RWPE2 (cell line): ENCODE data around the gene MAGEB10.

Source experiments
- ATAC-seq: fragments of 200-7000 bp; cut with Tn5 transposase; 3 replicates; pipeline ENCODE4 v1.9.1; 2021; ENCODE audit warnings: low read depth
- DNase-seq: peaks from one replicate; pipeline ENCODE4 v3.0.0-alpha.2; 2020; ENCODE audit warnings: low spot score
- H3K27ac ChIP-seq: fragments of 450-650 bp; 2 replicates; pipeline ENCODE4 v1.5.1; 2017; ENCODE audit warnings: mild to moderate bottlenecking; ENCODE audit not compliant: poor library complexity, severe bottlenecking
- H3K27me3 ChIP-seq: fragments of 250-450 bp; sonication (Bioruptor Pico); 2 replicates; pipeline ENCODE4 v1.5.1; 2021; ENCODE audit warnings: mild to moderate bottlenecking, moderate library complexity; ENCODE audit not compliant: insufficient read depth, poor library complexity, severe bottlenecking
- H3K36me3 ChIP-seq: fragments of 250-450 bp; sonication (Bioruptor Pico); 2 replicates; pipeline ENCODE4 v1.5.1; 2020; ENCODE audit warnings: low read depth, mild to moderate bottlenecking, moderate library complexity
- H3K4me1 ChIP-seq: fragments of 250-450 bp; sonication (Bioruptor Pico); 2 replicates; pipeline ENCODE4 v1.5.1; 2021; ENCODE audit warnings: mild to moderate bottlenecking, moderate library complexity; ENCODE audit not compliant: insufficient read depth, poor library complexity, severe bottlenecking
- H3K4me3 ChIP-seq: fragments of 250-450 bp; sonication (Bioruptor Pico); 2 replicates; pipeline ENCODE4 v1.5.1; 2021; ENCODE audit warnings: mild to moderate bottlenecking, moderate library complexity; ENCODE audit not compliant: severe bottlenecking
- H3K9me3 ChIP-seq: fragments of 250-450 bp; sonication (Bioruptor Pico); 2 replicates; pipeline ENCODE4 v1.5.1; 2021; ENCODE audit warnings: mild to moderate bottlenecking, moderate library complexity; ENCODE audit not compliant: severe bottlenecking
- TF ChIP-seq, protein P1 (sequence below): fragments of 450-650 bp; IDR thresholded peaks from one replicate; pipeline ENCODE4 v1.5.1; 2017; ENCODE audit warnings: mild to moderate bottlenecking, moderate library complexity; ENCODE audit not compliant: poor library complexity, severe bottlenecking

The MAGEB10 gene, protein sequence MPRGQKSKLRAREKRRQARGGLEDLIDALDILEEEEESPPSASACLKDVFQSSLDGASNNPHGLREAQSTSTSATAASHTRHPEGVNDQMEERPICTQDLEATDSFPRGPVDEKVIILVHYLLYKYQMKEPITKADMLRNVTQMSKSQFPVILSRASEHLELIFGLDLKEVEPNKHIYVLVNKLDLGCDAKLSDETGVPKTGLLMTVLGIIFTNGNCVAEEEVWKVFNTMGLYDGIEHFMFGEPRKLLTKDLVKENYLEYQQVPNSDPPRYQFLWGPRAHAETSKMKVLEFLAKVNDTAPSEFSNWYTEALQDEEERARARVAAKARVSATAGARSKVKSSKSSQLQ

DNA sequence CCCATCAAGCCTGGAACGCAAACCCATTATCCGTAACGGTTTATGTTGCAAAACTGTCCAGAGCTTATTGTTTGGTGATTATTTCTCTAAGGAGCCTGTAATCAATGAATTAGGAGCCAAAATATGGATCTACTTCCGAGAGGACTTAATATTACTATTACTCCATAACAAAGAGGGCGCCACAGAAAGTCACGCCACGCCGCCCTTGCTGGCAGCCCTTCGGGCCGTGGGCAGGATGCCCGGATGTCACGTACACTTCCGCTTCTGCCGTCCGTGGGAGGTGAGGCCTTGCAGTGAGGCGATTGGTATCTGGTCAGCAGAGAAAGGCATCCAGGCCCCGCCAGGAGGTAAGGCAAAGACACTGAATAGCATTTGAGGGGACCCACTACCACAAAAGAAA lies at the start of gene MAGEB10:
TSS of gene MAGEB10 (plus strand) at position 301 of the 400 bp plus-strand sequence. CDS start 13,317 bp downstream, outside the sequence.
- ATAC-seq (no peak), DNase-seq (no peak)
- Histone ChIP-seq H3K27ac (no peak within 1 kb of the TSS), H3K27me3 (no peaks in the 10 kb centered on the region), H3K9me3 (no peaks in the 10 kb centered on the region), H3K4me1 (no peaks in the 10 kb centered on the region), H3K36me3 (no peaks in the 10 kb centered on the region), H3K4me3 (no peak within 1 kb of the TSS)
- TF ChIP-seq, protein P1, sequence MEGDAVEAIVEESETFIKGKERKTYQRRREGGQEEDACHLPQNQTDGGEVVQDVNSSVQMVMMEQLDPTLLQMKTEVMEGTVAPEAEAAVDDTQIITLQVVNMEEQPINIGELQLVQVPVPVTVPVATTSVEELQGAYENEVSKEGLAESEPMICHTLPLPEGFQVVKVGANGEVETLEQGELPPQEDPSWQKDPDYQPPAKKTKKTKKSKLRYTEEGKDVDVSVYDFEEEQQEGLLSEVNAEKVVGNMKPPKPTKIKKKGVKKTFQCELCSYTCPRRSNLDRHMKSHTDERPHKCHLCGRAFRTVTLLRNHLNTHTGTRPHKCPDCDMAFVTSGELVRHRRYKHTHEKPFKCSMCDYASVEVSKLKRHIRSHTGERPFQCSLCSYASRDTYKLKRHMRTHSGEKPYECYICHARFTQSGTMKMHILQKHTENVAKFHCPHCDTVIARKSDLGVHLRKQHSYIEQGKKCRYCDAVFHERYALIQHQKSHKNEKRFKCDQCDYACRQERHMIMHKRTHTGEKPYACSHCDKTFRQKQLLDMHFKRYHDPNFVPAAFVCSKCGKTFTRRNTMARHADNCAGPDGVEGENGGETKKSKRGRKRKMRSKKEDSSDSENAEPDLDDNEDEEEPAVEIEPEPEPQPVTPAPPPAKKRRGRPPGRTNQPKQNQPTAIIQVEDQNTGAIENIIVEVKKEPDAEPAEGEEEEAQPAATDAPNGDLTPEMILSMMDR: no peak

DNA sequence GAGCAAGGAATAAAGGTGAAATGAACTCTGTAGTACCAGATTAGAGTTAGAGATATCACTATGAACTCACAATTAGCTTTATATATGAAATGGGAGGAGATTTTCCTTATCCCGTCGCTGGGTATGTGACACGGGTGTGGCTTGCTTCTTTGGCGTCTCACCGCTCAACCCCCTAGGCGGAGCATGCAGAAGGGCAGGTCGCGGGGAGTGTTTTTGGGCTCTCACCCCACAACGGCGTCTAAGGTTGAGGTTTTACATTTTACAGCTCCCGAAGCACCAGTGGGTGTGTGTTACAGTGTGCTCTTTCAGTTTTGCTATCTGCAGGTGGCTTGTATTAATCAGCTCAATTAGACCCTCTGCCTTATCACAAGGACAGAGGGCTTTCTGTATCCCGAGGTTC lies 42.1 kb upstream of the MAGEB10 start:
- ATAC-seq: no peak
- no peak for DNase-seq
- Histone ChIP-seq H3K4me3 (no peak overlapping the region), H3K4me1 (no peaks in the 10 kb centered on the region), H3K27ac (no peak overlapping the region), H3K9me3 (no peaks in the 10 kb centered on the region), H3K36me3 (no peaks in the 10 kb centered on the region), H3K27me3 (no peaks in the 10 kb centered on the region)
- TF ChIP-seq, protein P1: no peak

DNA sequence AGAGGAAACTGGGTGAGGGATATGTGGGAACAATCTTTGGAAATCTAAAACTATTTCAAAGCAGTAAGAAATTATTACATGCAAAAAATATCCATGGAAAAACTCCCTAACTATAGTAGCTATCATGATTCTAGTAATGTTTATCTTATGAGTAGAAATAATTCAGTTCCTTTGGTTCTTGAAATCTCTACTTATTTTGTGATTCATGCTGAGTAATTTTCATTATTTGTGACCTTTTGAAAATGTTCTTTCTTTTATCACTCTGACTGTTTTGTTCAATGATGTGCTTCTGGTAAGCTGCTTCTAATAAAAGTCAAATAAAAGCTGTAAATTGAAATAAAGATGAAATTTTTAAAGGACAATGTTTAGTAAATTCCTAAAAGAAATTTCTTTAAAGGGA lies 40.4 kb upstream of the MAGEB10 start:
- no peaks in the 10 kb centered on the region for H3K36me3 ChIP-seq
- H3K9me3 ChIP-seq: no peaks in the 10 kb centered on the region
- H3K4me3 ChIP-seq: no peak overlapping the region
- TF ChIP-seq, protein P1: no peak
- no peak overlapping the region for H3K27ac ChIP-seq
- no peak for DNase-seq
- no peaks in the 10 kb centered on the region for H3K27me3 ChIP-seq
- H3K4me1 ChIP-seq: no peaks in the 10 kb centered on the region
- no peak for ATAC-seq

DNA sequence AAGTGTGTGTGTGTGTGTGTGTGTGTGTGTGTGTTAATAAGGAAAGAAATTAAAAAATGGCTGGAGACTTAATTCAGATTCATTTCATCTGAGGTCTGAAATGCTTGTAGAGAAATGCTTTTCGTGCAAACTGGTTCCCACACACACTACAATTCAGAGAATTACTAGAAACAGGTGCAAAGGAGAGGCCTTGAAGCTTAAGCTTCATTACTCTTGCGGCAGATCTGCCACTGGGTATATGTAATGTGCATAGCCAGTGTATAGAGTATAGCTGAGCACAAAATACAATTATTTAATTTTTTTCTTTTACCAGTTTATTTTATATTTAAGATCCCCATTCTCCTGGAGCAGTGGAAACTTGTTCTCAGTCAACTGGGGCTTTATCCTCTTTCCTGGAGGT lies 31.8 kb upstream of the MAGEB10 start:
- H3K27ac ChIP-seq: no peak overlapping the region
- no peak for ATAC-seq

More for the DNA sequence above, 31.8 kb upstream of the MAGEB10 start:
- TF ChIP-seq, protein P1: no peak
- Histone ChIP-seq H3K27me3 (no peaks in the 10 kb centered on the region), H3K4me1 (no peaks in the 10 kb centered on the region), H3K36me3 (no peaks in the 10 kb centered on the region), H3K4me3 (no peak overlapping the region), H3K9me3 (no peaks in the 10 kb centered on the region)
- DNase-seq: no peak
